GM23338 (cell line): ENCODE data around the gene ASB2. TPM values are rescaled to one million over a fixed set of nuclear protein-coding genes. Genes with fewer than 3 reads are reported as not detected.

Source experiments
- ATAC-seq: fragments of 200-7000 bp; cut with Tn5 transposase; 3 replicates; pipeline ENCODE4 v1.9.1; 2020
- DNase-seq: peaks from one replicate; pipeline ENCODE4 v3.0.0-alpha.2; 2015; ENCODE audit warnings: low spot score
- H2AFZ ChIP-seq: fragments of 200-600 bp; sonication (generic); 2 replicates; pipeline ENCODE4 v1.8.0; 2016; ENCODE audit warnings: antibody characterized with exemption, mild to moderate bottlenecking, moderate library complexity
- H3F3A ChIP-seq: fragments of 200-600 bp; sonication (generic); replicated peaks from 2 replicates; pipeline ENCODE4 v1.8.0; 2017; ENCODE audit warnings: antibody characterized with exemption, mixed run types, low read depth
- H3K27ac ChIP-seq: fragments of 200-600 bp; sonication (generic); 2 replicates; pipeline ENCODE4 v1.6.1; 2016; ENCODE audit warnings: low read depth
- H3K27me3 ChIP-seq: fragments of 200-600 bp; sonication (generic); 2 replicates; pipeline ENCODE4 v1.8.0; 2016; ENCODE audit warnings: mild to moderate bottlenecking, mixed run types, moderate library complexity; ENCODE audit not compliant: insufficient read depth
- H3K36me3 ChIP-seq: fragments of 200-600 bp; sonication (generic); 2 replicates; pipeline ENCODE4 v1.8.0; 2016; ENCODE audit warnings: mild to moderate bottlenecking; ENCODE audit not compliant: insufficient read depth
- H3K4me1 ChIP-seq: fragments of 200-600 bp; sonication (generic); 2 replicates; pipeline ENCODE4 v1.8.0; 2016; ENCODE audit warnings: mild to moderate bottlenecking, moderate library complexity; ENCODE audit not compliant: insufficient read depth
- H3K4me2 ChIP-seq: fragments of 200-600 bp; sonication (generic); 2 replicates; pipeline ENCODE4 v1.7.1; 2017; ENCODE audit warnings: mixed run types
- H3K4me3 ChIP-seq: fragments of 200-600 bp; sonication (generic); 2 replicates; pipeline ENCODE4 v1.6.1; 2016; ENCODE audit warnings: mixed run types
- H3K79me2 ChIP-seq: fragments of 200-600 bp; sonication (generic); replicated peaks from 2 replicates; pipeline ENCODE4 v1.8.0; 2017; ENCODE audit warnings: mild to moderate bottlenecking; ENCODE audit not compliant: insufficient read depth
- H3K9me2 ChIP-seq: fragments of 200-600 bp; sonication (generic); 2 replicates; pipeline ENCODE4 v1.8.0; 2017; ENCODE audit not compliant: insufficient read depth
- H4K20me1 ChIP-seq: fragments of 200-600 bp; sonication (generic); replicated peaks from 2 replicates; pipeline ENCODE4 v1.8.0; 2017; ENCODE audit warnings: mild to moderate bottlenecking; ENCODE audit not compliant: insufficient read depth
- H3K27ac Mint-ChIP-seq: 2 replicates; pipeline ENCODE4 v1.8.0; 2020; ENCODE audit warnings: inconsistent platforms, mild to moderate bottlenecking, moderate library complexity, mixed read lengths
- H3K27me3 Mint-ChIP-seq: 3 replicates; pipeline ENCODE4 v1.8.0; 2022; ENCODE audit warnings: low read depth, mild to moderate bottlenecking, moderate library complexity, mixed read lengths, inconsistent platforms; ENCODE audit not compliant: insufficient read depth, poor library complexity
- H3K36me3 Mint-ChIP-seq: 3 replicates; pipeline ENCODE4 v1.8.0; 2021; ENCODE audit warnings: low read depth, mild to moderate bottlenecking, inconsistent platforms, moderate library complexity, mixed read lengths
- H3K4me1 Mint-ChIP-seq: 3 replicates; pipeline ENCODE4 v1.8.0; 2020; ENCODE audit warnings: mild to moderate bottlenecking, inconsistent platforms, mixed read lengths
- H3K4me3 Mint-ChIP-seq: 3 replicates; pipeline ENCODE4 v1.8.0; 2021; ENCODE audit warnings: moderate library complexity, mild to moderate bottlenecking, inconsistent platforms, mixed read lengths
- H3K9me3 Mint-ChIP-seq: 3 replicates; pipeline ENCODE4 v1.8.0; 2020; ENCODE audit warnings: moderate library complexity, mild to moderate bottlenecking, inconsistent platforms, mixed read lengths
- CREB1 ChIP-seq: fragments of 250-450 bp; sonication (Bioruptor Pico); IDR thresholded peaks from 2 replicates; pipeline ENCODE4 v1.5.0; 2020; ENCODE audit warnings: low read depth, mild to moderate bottlenecking, moderate library complexity
- EZH2 ChIP-seq: fragments of 200-600 bp; sonication (generic); IDR thresholded peaks from one replicate; pipeline ENCODE4 v1.8.0; 2017; ENCODE audit warnings: antibody characterized with exemption, mild to moderate bottlenecking, low read depth; ENCODE audit not compliant: unreplicated experiment
- EZH2phosphoT487 ChIP-seq: fragments of 200-600 bp; sonication (generic); IDR thresholded peaks from one replicate; pipeline ENCODE4 v1.8.1; 2018; ENCODE audit warnings: antibody characterized with exemption; ENCODE audit not compliant: unreplicated experiment
- JUNB ChIP-seq: IDR thresholded peaks from one replicate; pipeline ENCODE4 v1.6.1; 2016; ENCODE audit warnings: antibody characterized with exemption; ENCODE audit not compliant: unreplicated experiment
- NANOG ChIP-seq: IDR thresholded peaks from 2 replicates; pipeline ENCODE4 v1.6.1; 2016; ENCODE audit warnings: antibody characterized with exemption, borderline replicate concordance
- POLR2AphosphoS5 ChIP-seq: IDR thresholded peaks from 2 replicates; pipeline ENCODE4 v1.6.1; 2016; ENCODE audit warnings: antibody characterized with exemption, low read depth
- STAT1 ChIP-seq: IDR thresholded peaks from one replicate; pipeline ENCODE4 v1.6.1; 2016; ENCODE audit warnings: antibody characterized with exemption; ENCODE audit not compliant: unreplicated experiment
- ZNF114 ChIP-seq: fragments of 250-450 bp; sonication (Bioruptor Pico); IDR thresholded peaks from 2 replicates; pipeline ENCODE4 v1.5.0; 2020; ENCODE audit warnings: mild to moderate bottlenecking, moderate library complexity
- ZNF331 ChIP-seq: fragments of 250-450 bp; sonication (Bioruptor Pico); IDR thresholded peaks from 2 replicates; pipeline ENCODE4 v1.5.0; 2020; ENCODE audit warnings: low read depth, mild to moderate bottlenecking, moderate library complexity
- polyA plus RNA-seq: library from polyadenylated mRNA; unstranded; fragments of >200 nt; fragmentation: Nextera tagmentation; extraction: Ambion mirVana; gene quantifications from 2 replicates; pipeline ENCODE4 v1.2.1, GENCODE V29; 2016
- total RNA-seq: library from RNA; depleted of rRNA; stranded (reverse); fragments of >200 nt; shearing (Covaris generic); gene quantifications from 2 replicates; pipeline ENCODE4 v1.2.3, GENCODE V29; 2014
- TF ChIP-seq, protein P1 (sequence below): IDR thresholded peaks from one replicate; pipeline ENCODE4 v1.6.1; 2018; ENCODE audit warnings: antibody characterized with exemption; ENCODE audit not compliant: unreplicated experiment
- TF ChIP-seq, protein P2 (sequence below): fragments of 250-450 bp; sonication (Bioruptor Pico); IDR thresholded peaks from 2 replicates; pipeline ENCODE4 v1.5.0; 2020; ENCODE audit warnings: mild to moderate bottlenecking, moderate library complexity
- TF ChIP-seq, protein P3 (sequence below): IDR thresholded peaks from 2 replicates; pipeline ENCODE4 v1.6.1; 2016; ENCODE audit warnings: antibody characterized with exemption
- TF ChIP-seq, protein P4 (sequence below), 2 experiments: fragments of 200-600 bp in 1 of 2; sonication (generic) in 1 of 2; conservative IDR thresholded peaks; 2 replicates each; pipeline versions ENCODE4 v1.5.1 to v1.6.1; 2016 to 2017; ENCODE audit warnings: antibody characterized with exemption in 2 of 2, low read depth in 2 of 2, mild to moderate bottlenecking in 2 of 2, moderate library complexity in 1 of 2

Gene ASB2
- total and polyA plus RNA-seq, 2 experiments from 2014 or later = 1.2 to 1.7 TPM

DNA sequence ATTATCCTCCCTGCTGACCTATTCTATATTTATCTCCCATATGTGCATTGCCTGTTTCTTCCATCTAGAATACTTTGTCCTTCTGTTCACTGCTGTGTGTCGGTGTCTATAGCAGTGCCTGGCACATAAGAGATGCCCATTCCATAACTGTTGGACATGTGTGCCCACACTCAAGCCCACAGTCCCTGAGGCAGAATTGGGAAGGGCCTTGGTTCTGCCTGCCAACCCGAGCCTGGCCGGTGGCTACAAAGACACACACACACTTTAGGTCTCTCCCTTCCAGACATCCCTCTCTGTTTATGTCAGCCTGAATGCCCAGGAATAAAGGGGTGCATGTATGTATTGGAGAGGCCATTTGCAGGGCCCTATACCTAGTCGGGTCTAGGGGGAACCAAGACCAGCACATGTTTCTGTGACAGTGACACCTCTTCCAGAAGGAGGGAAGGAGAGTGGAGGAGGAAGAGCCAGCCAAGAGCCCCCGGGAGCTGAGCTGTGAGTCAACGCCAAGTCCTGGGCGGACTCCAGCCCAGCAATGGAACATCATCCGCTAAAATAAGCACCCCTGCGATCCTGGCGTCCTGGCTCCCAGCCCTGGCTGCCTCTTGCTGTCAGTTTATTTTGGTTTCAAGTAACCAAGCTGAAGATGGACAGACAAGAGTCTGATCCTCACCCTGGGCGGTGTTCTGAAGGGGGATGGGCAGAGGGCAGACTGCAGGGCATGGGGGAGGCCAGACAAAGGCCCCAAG, 4.3 kb upstream of the ASB2 start:
- peaks cover 8% of the 10 kb centered on the region for H3K27me3 Mint-ChIP-seq
- H3K4me3 Mint-ChIP-seq = no peak overlapping the region
- H3K27me3 ChIP-seq = no peaks in the 10 kb centered on the region
- no peak overlapping the region for H3K27ac Mint-ChIP-seq
- H3K79me2 ChIP-seq = no peaks in the 10 kb centered on the region
- no peaks in the 10 kb centered on the region for H3K36me3 Mint-ChIP-seq
- DNase-seq (no peak), ATAC-seq (no peak)
- no peaks in the 10 kb centered on the region; the same call in 1 of the 2 replicates for H3K4me1 ChIP-seq
- no peaks in the 10 kb centered on the region for H3K36me3 ChIP-seq
- no peak overlapping the region for H3K4me3 ChIP-seq
- TF ChIP-seq EZH2phosphoT487 (no peak), POLR2AphosphoS5 (no peak), ZNF331 (CRISPR knock-in tag) (no peak), EZH2 (no peak), NANOG (no peak), ZNF114 (CRISPR knock-in tag) (no peak), STAT1 (no peak), CREB1 (CRISPR knock-in tag) (no peak), JUNB (no peak)
- TF ChIP-seq, protein P1, sequence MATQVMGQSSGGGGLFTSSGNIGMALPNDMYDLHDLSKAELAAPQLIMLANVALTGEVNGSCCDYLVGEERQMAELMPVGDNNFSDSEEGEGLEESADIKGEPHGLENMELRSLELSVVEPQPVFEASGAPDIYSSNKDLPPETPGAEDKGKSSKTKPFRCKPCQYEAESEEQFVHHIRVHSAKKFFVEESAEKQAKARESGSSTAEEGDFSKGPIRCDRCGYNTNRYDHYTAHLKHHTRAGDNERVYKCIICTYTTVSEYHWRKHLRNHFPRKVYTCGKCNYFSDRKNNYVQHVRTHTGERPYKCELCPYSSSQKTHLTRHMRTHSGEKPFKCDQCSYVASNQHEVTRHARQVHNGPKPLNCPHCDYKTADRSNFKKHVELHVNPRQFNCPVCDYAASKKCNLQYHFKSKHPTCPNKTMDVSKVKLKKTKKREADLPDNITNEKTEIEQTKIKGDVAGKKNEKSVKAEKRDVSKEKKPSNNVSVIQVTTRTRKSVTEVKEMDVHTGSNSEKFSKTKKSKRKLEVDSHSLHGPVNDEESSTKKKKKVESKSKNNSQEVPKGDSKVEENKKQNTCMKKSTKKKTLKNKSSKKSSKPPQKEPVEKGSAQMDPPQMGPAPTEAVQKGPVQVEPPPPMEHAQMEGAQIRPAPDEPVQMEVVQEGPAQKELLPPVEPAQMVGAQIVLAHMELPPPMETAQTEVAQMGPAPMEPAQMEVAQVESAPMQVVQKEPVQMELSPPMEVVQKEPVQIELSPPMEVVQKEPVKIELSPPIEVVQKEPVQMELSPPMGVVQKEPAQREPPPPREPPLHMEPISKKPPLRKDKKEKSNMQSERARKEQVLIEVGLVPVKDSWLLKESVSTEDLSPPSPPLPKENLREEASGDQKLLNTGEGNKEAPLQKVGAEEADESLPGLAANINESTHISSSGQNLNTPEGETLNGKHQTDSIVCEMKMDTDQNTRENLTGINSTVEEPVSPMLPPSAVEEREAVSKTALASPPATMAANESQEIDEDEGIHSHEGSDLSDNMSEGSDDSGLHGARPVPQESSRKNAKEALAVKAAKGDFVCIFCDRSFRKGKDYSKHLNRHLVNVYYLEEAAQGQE = no peak
- TF ChIP-seq, protein P2, sequence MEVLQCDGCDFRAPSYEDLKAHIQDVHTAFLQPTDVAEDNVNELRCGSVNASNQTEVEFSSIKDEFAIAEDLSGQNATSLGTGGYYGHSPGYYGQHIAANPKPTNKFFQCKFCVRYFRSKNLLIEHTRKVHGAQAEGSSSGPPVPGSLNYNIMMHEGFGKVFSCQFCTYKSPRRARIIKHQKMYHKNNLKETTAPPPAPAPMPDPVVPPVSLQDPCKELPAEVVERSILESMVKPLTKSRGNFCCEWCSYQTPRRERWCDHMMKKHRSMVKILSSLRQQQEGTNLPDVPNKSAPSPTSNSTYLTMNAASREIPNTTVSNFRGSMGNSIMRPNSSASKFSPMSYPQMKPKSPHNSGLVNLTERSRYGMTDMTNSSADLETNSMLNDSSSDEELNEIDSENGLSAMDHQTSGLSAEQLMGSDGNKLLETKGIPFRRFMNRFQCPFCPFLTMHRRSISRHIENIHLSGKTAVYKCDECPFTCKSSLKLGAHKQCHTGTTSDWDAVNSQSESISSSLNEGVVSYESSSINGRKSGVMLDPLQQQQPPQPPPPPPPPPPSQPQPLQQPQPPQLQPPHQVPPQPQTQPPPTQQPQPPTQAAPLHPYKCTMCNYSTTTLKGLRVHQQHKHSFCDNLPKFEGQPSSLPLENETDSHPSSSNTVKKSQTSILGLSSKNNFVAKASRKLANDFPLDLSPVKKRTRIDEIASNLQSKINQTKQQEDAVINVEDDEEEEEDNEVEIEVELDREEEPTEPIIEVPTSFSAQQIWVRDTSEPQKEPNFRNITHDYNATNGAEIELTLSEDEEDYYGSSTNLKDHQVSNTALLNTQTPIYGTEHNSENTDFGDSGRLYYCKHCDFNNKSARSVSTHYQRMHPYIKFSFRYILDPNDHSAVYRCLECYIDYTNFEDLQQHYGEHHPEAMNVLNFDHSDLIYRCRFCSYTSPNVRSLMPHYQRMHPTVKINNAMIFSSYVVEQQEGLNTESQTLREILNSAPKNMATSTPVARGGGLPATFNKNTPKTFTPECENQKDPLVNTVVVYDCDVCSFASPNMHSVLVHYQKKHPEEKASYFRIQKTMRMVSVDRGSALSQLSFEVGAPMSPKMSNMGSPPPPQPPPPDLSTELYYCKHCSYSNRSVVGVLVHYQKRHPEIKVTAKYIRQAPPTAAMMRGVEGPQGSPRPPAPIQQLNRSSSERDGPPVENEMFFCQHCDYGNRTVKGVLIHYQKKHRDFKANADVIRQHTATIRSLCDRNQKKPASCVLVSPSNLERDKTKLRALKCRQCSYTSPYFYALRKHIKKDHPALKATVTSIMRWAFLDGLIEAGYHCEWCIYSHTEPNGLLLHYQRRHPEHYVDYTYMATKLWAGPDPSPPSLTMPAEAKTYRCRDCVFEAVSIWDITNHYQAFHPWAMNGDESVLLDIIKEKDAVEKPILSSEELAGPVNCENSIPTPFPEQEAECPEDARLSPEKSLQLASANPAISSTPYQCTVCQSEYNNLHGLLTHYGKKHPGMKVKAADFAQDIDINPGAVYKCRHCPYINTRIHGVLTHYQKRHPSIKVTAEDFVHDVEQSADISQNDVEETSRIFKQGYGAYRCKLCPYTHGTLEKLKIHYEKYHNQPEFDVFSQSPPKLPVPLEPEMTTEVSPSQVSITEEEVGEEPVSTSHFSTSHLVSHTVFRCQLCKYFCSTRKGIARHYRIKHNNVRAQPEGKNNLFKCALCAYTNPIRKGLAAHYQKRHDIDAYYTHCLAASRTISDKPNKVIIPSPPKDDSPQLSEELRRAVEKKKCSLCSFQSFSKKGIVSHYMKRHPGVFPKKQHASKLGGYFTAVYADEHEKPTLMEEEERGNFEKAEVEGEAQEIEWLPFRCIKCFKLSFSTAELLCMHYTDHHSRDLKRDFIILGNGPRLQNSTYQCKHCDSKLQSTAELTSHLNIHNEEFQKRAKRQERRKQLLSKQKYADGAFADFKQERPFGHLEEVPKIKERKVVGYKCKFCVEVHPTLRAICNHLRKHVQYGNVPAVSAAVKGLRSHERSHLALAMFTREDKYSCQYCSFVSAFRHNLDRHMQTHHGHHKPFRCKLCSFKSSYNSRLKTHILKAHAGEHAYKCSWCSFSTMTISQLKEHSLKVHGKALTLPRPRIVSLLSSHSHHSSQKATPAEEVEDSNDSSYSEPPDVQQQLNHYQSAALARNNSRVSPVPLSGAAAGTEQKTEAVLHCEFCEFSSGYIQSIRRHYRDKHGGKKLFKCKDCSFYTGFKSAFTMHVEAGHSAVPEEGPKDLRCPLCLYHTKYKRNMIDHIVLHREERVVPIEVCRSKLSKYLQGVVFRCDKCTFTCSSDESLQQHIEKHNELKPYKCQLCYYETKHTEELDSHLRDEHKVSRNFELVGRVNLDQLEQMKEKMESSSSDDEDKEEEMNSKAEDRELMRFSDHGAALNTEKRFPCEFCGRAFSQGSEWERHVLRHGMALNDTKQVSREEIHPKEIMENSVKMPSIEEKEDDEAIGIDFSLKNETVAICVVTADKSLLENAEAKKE = no peak
- TF ChIP-seq, protein P3, sequence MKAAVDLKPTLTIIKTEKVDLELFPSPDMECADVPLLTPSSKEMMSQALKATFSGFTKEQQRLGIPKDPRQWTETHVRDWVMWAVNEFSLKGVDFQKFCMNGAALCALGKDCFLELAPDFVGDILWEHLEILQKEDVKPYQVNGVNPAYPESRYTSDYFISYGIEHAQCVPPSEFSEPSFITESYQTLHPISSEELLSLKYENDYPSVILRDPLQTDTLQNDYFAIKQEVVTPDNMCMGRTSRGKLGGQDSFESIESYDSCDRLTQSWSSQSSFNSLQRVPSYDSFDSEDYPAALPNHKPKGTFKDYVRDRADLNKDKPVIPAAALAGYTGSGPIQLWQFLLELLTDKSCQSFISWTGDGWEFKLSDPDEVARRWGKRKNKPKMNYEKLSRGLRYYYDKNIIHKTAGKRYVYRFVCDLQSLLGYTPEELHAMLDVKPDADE = no peak
- TF ChIP-seq, protein P4, sequence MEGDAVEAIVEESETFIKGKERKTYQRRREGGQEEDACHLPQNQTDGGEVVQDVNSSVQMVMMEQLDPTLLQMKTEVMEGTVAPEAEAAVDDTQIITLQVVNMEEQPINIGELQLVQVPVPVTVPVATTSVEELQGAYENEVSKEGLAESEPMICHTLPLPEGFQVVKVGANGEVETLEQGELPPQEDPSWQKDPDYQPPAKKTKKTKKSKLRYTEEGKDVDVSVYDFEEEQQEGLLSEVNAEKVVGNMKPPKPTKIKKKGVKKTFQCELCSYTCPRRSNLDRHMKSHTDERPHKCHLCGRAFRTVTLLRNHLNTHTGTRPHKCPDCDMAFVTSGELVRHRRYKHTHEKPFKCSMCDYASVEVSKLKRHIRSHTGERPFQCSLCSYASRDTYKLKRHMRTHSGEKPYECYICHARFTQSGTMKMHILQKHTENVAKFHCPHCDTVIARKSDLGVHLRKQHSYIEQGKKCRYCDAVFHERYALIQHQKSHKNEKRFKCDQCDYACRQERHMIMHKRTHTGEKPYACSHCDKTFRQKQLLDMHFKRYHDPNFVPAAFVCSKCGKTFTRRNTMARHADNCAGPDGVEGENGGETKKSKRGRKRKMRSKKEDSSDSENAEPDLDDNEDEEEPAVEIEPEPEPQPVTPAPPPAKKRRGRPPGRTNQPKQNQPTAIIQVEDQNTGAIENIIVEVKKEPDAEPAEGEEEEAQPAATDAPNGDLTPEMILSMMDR (conservative IDR thresholded peaks at IDR 0.05; ENCODE audit: low read depth in 2 of 2) = no peak
- no peak overlapping the region for H3K4me2 ChIP-seq
- no peaks in the 10 kb centered on the region for H3K9me2 ChIP-seq
- H3K4me1 Mint-ChIP-seq = peaks cover 19% of the 10 kb centered on the region
- H3K27ac ChIP-seq = no peak overlapping the region
- no peaks in the 10 kb centered on the region for H4K20me1 ChIP-seq
- H3F3A ChIP-seq = no peaks in the 10 kb centered on the region
- H3K9me3 Mint-ChIP-seq = no peaks in the 10 kb centered on the region
- no peak overlapping the region for H2AFZ ChIP-seq
